Measurements from ENCODE around the gene SEC63. TPM values are rescaled to one million over a fixed set of nuclear protein-coding genes. Genes with fewer than 3 reads are reported as not detected.
"Not testable (repeated sequence)": the region's sequence is repeated elsewhere in the genome, so short reads cannot be mapped to it uniquely, and the experiment has no call there.

SEC63 gene
- total RNA-seq, 2 experiments from 2014 or later = 13.0 to 139 TPM

GRCh38 chr6:107942142-107942541, 15.9 kb downstream of the SEC63 start:
- Histone ChIP-seq H2AFZ (ENCODE audit: low read length) (no peak overlapping the region), H3K4me3 (ENCODE audit: low read depth, low read length, poor library complexity, severe bottlenecking) (no peak overlapping the region), H3K4me1 (ENCODE audit: insufficient read depth, low read length, poor library complexity, severe bottlenecking) (peaks cover 7% of the 10 kb centered on the region), H3K4me2 (ENCODE audit: low read length) (no peak overlapping the region), H4K20me1 (ENCODE audit: insufficient read depth, low read length) (peaks cover 23% of the 10 kb centered on the region), H3K79me2 (ENCODE audit: insufficient read depth, low read depth, low read length) (peaks cover 97% of the 10 kb centered on the region), H3K36me3 (ENCODE audit: insufficient read depth, low read length) (peaks cover 40% of the 10 kb centered on the region), H3K9me2 (ENCODE audit: insufficient read depth, low read length) (no peaks in the 10 kb centered on the region), H3K9me3 (ENCODE audit: low read length) (no peaks in the 10 kb centered on the region), H3K27ac (ENCODE audit: low read depth, low read length, poor library complexity, severe bottlenecking) (no peak overlapping the region)
- no TSS peak for BruUV-seq (replicated peaks)
- no peak for TF ChIP-seq EZH2phosphoT487 (IDR thresholded peaks at IDR 0.05; ENCODE audit: borderline replicate concordance, low read depth, low read length)
- no peak for TF ChIP-seq CTCF (conservative IDR thresholded peaks at IDR 0.05; ENCODE audit: low read length)
- DNase-seq (ENCODE audit: low spot score) = no peak
- ChIA-PET POLR2A (interaction anchor here (0.6 to 1.3 kb wide), 3 partner anchors 10 to 19 kb away, joined by 3 to 5 read pairs (median 5); no protein-coding TSS in a partner anchor), CTCF (ENCODE audit: unreplicated experiment) (no interaction called here)
- intact Hi-C loops (cut with micrococcal nuclease; ENCODE audit: unreplicated experiment) = no loop called here

- no peak overlapping the region for H3K4me3 ChIP-seq (ENCODE audit: low read depth, low read length, poor library complexity, severe bottlenecking)
- ChIA-PET CTCF (ENCODE audit: unreplicated experiment) (no interaction called here), POLR2A (interaction anchor here (0.5 to 1.3 kb wide), 4 partner anchors 10 to 51 kb away, joined by 3 to 5 read pairs (median 5); no protein-coding TSS in a partner anchor)
- H3K27ac ChIP-seq (ENCODE audit: low read depth, low read length, poor library complexity, severe bottlenecking) = no peak overlapping the region
- peaks cover 25% of the 10 kb centered on the region for H4K20me1 ChIP-seq (ENCODE audit: insufficient read depth, low read length)
- peaks cover 97% of the 10 kb centered on the region for H3K79me2 ChIP-seq (ENCODE audit: insufficient read depth, low read depth, low read length)
- no peaks in the 10 kb centered on the region for H3K9me3 ChIP-seq (ENCODE audit: low read length)
- no peak overlapping the region for H3K4me2 ChIP-seq (ENCODE audit: low read length)
- intact Hi-C loops (cut with micrococcal nuclease; ENCODE audit: unreplicated experiment) = no loop called here
- no peak for TF ChIP-seq EZH2phosphoT487 (IDR thresholded peaks at IDR 0.05; ENCODE audit: borderline replicate concordance, low read depth, low read length)
- TF ChIP-seq CTCF (conservative IDR thresholded peaks at IDR 0.05; ENCODE audit: low read length) = no peak
- H3K4me1 ChIP-seq (ENCODE audit: insufficient read depth, low read length, poor library complexity, severe bottlenecking) = peaks cover 7% of the 10 kb centered on the region
- peaks cover 44% of the 10 kb centered on the region for H3K36me3 ChIP-seq (ENCODE audit: insufficient read depth, low read length)
- H2AFZ ChIP-seq (ENCODE audit: low read length) = no peak overlapping the region
- no peaks in the 10 kb centered on the region for H3K9me2 ChIP-seq (ENCODE audit: insufficient read depth, low read length)
- no peak for DNase-seq (ENCODE audit: low spot score)
- BruUV-seq (replicated peaks) = TSS peak; percentile 17
Measured at GRCh38 chr6:107941627-107942026, 16.4 kb downstream of the SEC63 start.

GRCh38 chr6:107941199-107941598, 16.8 kb downstream of the SEC63 start:
- no peak overlapping the region for H3K4me3 ChIP-seq (ENCODE audit: low read depth, low read length, poor library complexity, severe bottlenecking)
- ChIA-PET CTCF (ENCODE audit: unreplicated experiment) (no interaction called here), POLR2A (interaction anchor here (0.5 to 1.3 kb wide), 5 partner anchors 8 to 756 kb away, joined by 3 to 5 read pairs (median 3); no protein-coding TSS in a partner anchor)
- no peak for DNase-seq (ENCODE audit: low spot score)
- H2AFZ ChIP-seq (ENCODE audit: low read length) = no peak overlapping the region
- H3K4me1 ChIP-seq (ENCODE audit: insufficient read depth, low read length, poor library complexity, severe bottlenecking) = peaks cover 7% of the 10 kb centered on the region
- BruUV-seq (replicated peaks) = no TSS peak
- TF ChIP-seq CTCF (conservative IDR thresholded peaks at IDR 0.05; ENCODE audit: low read length) (no peak), EZH2phosphoT487 (IDR thresholded peaks at IDR 0.05; ENCODE audit: borderline replicate concordance, low read depth, low read length) (no peak)
- H3K4me2 ChIP-seq (ENCODE audit: low read length) = no peak overlapping the region
- no peaks in the 10 kb centered on the region for H3K9me2 ChIP-seq (ENCODE audit: insufficient read depth, low read length)
- H3K36me3 ChIP-seq (ENCODE audit: insufficient read depth, low read length) = peaks cover 46% of the 10 kb centered on the region
- intact Hi-C loops (cut with micrococcal nuclease; ENCODE audit: unreplicated experiment) = no loop called here
- H3K9me3 ChIP-seq (ENCODE audit: low read length) = no peaks in the 10 kb centered on the region
- H4K20me1 ChIP-seq (ENCODE audit: insufficient read depth, low read length) = peaks cover 27% of the 10 kb centered on the region
- no peak overlapping the region for H3K27ac ChIP-seq (ENCODE audit: low read depth, low read length, poor library complexity, severe bottlenecking)
- H3K79me2 ChIP-seq (ENCODE audit: insufficient read depth, low read depth, low read length) = peaks cover 97% of the 10 kb centered on the region

GRCh38 chr6:107936910-107937292, 21.1 kb downstream of the SEC63 start:
- H2AFZ ChIP-seq (ENCODE audit: low read length) = not testable (repeated sequence)

More at GRCh38 chr6:107936910-107937292, 21.1 kb downstream of the SEC63 start:
- H3K4me1 ChIP-seq (ENCODE audit: insufficient read depth, low read length, poor library complexity, severe bottlenecking); H3K4me2 ChIP-seq (ENCODE audit: low read length); DNase-seq (ENCODE audit: low spot score); CTCF ChIA-PET (ENCODE audit: unreplicated experiment); POLR2A ChIA-PET; H3K27ac ChIP-seq (ENCODE audit: low read depth, low read length, poor library complexity, severe bottlenecking); intact Hi-C loops (cut with micrococcal nuclease; ENCODE audit: unreplicated experiment); H3K4me3 ChIP-seq (ENCODE audit: low read depth, low read length, poor library complexity, severe bottlenecking); H3K9me2 ChIP-seq (ENCODE audit: insufficient read depth, low read length); BruUV-seq (replicated peaks): not testable (repeated sequence)
- Histone ChIP-seq H3K9me3 (ENCODE audit: low read length) (peaks cover 11% of the 10 kb centered on the region; the same call in 1 of the 2 replicates), H3K36me3 (ENCODE audit: insufficient read depth, low read length) (peaks cover 55% of the 10 kb centered on the region), H3K79me2 (ENCODE audit: insufficient read depth, low read depth, low read length) (peaks cover 77% of the 10 kb centered on the region), H4K20me1 (ENCODE audit: insufficient read depth, low read length) (peaks cover 19% of the 10 kb centered on the region)
